NCI-H446 treated with DMSO at 0.1 percent for 48 hours (cell line): ENCODE results near the gene RHBDL1.
"Not testable (repeated sequence)": the region's sequence is repeated elsewhere in the genome, so short reads cannot be mapped to it uniquely, and the experiment has no call there.

Experiments
- DNase-seq: peaks from one replicate; lab custom pipeline; 2025; lab: John Stamatoyannopoulos, UW

The RHBDL1 gene

DNA sequence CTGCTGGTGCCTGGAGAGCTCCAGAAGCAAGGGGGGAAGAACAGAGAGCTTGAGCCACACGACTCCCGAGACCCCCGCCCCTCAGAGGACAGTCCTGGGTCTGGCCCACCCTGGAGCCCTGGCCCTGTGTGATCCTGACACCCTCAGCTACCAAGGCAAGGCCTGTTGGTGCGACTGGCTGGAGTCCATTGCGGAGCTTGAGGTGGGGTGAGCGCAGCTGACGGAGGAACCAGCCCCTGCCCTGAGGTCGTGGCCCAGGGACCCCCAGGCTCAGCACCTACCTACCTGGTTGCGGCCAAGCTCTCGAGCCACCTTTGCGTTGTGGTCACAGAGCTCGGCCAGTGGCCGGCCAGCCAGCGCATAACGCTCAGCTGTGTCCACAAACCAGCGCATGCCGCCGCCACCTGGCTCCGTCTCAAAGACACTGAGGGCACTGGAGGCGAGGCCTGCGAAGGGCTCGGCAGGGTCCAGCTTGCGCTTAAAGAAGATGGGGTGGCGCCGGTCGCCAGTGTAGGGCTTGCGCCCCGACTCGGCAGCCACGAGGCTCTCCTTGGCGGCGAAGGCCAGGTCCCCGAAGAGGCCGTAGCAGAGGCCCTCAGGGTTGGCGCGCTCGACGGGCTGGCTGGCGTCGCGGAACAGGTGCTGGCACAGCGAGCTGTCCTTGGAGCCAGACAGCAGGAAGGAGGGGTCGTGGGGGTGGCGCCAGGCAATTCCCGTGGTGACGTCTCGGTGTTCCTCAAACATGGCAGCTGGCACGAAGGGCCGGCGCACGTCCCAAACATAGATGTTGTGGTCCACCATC, 11.2 kb downstream of the RHBDL1 start:
- DNase-seq: no peak

DNA sequence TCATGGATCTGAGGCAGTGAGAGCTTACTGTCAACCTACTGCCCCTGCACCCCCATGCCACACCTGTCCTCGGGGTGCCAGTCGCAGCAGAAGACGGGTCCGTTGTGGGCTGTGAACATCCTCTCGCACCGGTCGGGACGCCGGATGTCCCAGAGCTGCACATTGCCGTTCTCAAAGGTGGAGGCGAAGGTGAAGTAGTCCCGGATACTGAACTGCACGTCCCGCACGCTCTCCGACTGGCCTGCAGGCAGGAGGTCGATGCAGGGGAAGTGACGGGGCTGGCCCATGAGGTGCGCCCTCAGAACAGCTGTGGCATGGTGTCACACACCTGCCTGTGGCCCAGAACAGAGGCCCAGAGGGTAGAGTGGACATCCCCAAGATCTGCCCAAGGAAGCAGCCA, 12.0 kb downstream of the RHBDL1 start:
- no peak for DNase-seq

DNA sequence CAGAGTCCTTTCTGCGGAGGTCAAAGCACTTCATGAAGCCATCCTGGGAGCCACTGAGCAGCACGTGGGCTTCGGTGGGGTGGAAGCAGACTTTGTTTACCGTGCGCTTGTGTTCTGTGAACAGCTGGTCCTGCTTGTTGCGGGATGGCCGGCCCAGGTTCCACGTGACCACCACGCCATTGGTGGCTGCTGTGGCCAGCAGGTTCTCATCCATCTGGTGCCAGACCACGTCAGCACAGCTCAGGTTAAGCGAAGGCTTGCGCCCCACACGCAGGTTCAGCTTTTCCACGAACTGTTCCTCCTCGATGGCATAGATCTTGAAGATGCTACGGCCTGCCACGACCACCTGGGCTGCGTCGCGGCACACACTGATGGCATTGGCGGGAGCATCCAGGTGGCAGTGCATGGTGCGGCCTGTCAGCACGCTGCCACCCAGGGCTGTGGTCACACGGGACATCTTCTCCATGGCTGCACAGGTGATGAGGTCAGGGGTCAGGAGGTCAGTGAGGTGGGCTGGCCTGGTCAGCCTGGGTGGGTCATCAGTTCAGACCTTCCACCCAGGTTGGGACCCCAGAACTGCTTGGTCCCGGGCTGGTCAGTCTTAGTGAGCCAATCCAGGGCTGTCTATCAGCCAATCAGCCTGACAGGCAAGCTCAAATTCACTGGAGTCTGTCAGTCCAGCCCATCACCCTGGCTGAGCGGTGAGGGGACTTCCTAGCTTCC, 13.9 kb downstream of the RHBDL1 start:
- DNase-seq: no peak

DNA sequence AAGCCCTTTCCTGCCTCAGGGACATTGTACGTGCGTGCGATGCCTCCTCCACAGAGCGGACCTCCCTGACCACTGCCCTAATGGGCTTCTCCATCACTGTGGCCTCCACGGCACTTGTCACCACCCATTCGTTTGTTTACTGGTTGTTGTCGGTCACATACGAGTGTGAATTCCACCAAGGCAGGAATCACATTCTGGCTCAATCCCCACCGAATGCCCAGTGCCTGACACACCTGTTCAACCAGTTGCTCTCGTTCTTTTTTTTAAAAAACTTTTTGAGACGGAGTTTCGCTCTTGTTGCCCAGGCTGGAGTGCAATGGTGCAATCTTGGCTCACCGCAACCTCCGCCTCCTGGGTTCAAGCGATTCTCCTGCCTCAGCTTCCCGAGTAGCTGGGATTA, 15.8 kb downstream of the RHBDL1 start:
- DNase-seq: not testable (repeated sequence)

DNA sequence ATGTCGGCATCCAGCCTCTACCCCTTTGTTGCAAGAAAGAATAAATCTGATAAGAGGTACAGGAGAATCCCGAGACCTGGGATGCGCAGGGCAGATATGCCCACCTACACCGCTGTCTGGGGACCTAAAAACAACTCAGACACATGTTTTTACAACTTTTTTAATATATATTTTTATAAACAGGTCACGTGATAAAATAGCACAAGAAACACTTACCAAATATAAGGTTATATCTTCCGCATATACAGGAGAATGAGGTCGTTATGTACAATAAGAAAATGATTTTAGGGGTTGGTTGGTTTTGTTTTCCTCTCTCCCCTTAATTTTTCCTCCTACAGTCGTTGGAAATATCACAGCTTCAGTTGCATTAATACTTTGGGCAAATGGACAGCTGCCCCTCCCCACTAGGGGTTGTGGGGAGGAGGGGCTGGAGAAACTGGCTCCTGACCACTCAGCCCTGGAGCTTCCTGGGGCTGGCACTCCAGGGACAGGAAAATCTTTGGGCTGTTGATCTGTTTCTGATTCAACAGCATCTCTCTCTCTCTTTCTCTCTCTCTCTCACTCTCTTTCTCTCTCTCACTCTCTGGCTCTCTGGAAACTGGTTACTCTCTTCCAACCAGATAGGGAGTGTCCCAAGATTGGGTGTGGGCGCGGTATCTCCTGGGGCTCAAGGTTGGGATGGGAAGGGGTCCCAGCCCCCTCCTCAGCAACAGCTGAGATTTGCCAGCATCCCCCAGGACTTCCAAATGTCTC, 17.1 kb downstream of the RHBDL1 start:
- DNase-seq: no peak

DNA sequence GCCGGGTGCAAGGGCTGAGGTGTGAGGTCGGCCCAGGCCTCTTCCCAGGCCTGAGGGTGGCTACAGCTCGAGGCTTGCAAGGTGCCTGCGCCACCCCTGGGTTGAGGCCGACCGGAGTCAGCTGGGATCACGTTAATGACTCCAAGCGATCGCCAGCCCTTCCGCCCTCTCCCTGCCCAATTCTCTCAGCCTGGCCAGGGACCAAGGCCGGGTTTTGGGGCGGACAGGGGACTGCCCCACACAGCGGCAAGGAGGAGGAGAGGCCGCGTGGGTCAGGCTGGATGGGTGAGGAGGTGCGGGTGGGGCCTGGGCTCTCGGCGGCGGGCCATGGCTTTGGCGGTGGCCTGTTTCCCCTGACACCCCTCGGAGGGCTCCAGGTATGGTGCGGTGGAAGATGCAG, 17.9 kb downstream of the RHBDL1 start:
- no peak for DNase-seq

DNA sequence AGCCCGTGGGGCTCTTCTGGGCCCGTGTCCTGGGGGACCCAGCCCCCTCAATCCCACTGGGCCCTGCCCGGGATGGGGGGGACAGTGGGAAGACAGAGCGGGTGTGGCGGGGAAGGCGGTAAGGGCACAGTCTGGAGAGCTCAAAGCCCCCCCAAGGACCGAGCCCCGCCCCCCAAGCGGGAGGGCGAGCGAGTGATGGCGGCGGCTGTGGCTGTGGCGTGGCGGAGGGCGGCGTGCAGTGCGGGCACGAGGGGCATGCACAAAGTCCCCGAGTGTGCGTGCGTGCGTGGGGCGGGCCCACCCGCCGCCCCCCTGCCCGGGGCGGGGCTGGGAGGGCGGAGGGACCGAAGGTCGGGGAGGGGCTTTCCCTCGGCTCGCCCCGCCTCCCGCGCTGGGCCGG, 18.3 kb downstream of the RHBDL1 start:
- DNase-seq: no peak

DNA sequence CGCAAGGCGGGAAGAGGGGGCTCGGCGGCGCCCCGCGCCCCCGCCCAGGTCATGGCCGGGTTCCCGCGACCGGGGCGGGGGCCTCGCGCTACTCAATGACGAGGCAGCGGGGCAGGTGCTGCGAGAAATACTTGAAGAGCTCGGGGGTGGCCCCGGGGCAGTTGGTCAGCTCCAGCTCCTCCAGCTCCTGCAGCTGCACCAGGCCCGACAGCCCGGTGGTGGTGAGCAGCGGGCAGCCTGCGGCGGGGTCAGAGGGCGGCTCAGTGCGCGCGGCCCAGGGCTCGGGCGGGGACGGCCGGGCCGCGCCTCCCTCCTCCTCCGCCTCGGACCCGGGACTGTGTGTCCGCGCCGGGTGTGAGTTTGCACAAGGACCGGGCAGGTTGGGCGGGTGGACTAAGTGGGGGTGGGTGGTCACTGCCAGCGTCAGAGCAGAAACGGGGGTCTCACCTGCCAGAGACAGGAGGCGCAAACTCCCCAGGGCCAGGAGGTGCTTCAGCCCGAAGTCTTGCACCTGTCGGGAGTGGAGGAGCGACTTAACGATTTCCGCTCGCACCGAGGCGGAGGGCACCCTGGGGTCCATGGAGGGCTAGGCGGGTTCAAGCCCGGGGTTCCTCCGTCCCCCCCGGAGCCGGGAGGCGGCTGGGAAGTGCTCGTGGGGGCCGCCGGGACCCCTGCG, 18.9 kb downstream of the RHBDL1 start:
- no peak for DNase-seq

DNA sequence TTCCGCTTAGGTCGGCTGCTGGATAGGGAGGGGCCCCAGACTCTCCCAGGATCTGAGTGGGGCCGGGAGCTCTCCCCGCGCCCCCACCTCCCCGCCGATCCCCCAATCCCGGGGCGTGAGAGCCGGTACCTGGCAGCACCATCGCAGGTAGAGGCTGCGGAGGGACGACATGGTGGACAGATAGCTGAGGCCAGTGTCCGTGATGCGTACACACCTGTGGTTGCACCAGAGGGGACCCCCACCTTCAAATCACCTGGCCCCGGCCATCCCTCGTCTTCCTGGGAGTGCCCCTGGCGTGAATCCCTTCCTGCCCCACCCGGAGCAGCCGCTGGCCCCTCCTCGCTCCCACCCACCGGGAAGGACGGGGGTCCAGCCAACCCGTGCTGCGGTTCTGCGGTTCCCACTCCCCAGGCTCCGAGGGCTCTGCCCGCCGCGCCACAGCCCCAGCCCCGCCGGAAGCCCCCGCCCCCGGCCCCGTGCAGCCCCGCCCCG, 19.4 kb downstream of the RHBDL1 start:
- DNase-seq: no peak

DNA sequence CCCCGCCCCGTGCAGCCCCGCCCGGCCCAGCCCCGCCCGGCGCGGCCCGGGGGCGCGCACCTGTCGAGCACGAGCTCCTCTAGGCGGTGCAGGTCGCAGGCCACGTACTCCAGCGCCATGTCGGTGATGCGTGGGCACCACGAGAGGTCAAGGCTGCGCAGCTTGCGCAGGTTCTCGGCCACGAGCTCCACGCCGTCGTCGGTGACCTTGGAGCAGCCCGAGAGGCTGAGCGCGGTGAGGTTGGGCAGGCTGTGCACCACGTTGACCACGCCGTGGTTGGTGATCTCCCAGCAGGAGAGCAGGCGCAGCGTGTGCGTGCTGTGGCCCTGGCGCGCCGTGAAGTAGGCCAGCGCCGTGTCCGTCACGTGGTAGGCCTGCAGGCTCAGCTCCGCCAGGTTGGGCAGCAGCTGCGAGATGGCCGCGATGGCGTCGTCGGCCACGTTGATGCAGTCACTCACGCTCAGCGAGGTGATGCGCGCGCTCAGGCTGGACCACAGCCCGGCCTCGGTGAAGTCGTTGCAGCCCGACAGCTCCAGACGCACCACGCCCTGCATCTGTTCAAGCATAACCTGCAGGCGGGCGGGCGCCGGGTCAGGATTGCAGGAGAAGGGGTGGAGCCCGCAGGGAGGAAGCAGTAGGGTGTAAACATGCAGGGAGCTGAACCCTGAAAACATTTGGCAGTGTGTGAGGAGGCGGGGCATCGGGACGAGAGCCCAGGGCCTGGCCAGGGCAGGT, 20.1 kb downstream of the RHBDL1 start:
- peak; percentile 24 for DNase-seq

DNA sequence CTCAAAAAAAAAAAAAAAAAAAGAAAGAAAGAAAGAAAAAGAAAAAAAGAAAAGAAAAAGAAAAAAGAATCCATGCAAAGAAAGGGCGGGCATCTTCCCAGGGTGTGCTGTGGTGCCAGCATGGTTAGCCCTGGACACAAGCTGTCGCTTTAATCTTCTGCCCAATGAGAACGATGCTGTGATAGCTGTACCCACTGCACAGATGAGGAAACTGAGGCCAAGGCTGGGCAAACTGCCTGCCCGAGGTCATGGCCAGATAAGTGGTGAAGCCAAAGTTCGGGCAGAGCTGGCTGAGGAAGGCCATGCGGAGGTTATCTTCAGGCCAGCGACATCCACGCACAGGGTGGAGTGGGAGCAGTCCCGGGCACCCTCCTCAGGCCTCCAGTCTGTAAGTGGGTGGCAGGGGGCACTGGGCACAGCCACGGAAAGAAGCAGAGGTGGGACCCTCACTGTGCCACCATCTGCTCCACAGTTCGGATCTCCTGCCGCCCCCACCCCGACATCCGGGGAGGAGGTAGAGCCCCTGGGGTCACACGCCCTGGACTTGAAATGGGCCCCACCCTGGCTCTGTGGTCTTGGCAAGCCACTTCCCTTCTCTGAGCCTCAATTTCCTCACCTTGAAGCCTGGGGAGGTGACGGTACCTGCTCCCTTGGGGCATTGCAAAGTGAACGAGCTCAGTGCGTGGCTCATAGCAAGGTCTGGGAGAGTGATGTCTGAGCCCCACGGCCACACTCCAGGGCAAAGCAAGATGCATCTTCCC, 23.6 kb downstream of the RHBDL1 start:
- DNase-seq: no peak

DNA sequence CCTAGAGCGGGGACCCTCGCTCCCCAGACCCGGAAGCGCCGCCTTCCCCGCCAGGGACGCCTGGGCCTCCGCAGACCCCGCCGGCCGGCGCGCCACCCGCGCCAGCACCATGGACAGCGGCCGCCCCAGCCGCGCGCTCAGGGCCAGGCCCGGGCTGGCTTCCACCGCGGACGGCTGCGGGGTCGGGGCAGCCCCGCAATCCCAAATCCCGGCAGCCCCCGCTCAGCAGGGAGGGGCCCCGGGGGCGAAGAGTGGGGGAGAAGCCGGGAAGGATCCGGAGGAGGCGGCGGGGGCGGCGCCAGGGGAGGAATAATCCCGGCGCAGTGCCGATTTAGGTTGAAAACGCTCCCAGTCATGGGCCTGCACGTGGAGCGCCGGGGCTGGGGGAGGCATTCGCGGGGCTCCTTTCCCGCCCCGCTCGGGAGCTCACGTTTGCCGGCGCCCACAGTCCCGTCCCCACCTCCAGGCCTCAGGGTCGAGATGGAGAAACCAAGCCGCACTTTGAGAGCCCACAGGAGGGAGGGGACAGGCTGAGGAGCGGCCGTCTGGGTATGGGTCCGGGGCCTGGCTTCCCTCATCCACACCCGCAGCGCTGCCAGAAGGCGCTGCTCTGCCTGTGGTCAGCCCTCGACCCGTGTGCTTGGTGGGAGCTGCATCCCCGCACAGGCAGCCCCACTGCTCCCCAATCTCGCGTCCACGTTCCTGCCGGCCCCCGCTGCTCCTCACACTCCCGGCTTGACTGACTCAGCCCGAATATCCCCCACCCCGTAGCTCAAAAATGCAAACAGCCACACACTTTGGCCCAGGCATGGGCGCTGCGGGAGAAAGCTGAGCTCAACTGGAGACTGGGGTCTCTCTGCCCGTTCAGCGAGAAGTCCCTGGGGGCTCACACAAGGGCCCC, 25.5 kb downstream of the RHBDL1 start:
- no peak for DNase-seq

DNA sequence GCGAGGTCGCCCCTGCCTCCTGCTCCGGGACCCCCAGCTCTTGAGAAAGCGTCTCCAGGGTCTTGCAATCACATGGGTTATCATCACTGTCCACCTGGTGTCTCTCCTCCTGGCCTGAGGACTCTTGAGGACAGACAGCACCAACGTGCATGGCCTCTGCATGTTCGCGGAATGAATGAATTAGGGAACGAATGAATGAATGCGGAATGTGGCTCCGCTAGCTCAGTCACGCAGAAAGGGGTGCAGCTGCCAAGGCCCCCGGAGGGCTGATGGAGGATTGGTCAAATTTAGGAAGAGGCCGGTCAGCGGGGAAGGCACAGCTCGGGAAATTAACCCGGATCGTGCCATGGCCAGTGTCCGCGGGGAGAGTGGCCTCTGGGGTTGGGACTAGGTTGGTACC, 26.9 kb downstream of the RHBDL1 start:
- DNase-seq: no peak

DNA sequence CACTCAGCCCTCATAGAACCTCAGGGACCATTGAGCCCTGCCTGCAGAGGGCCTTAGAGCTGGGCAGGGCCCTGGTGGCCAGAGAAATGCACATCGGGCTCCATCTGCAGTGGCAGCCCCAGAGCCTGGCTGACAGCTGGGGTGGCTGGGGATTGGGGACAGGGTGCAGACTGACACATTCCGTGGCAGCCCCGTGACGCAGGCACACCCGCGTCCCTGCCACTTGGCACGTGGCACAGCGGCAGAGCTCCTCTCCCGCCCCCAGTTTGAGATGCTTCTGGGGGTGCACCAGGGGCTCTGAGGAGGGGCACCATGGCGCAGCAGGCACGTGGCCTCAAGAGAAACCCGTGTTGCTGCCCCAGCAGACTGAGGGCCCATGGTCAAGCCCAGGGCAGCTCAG, 27.9 kb downstream of the RHBDL1 start:
- DNase-seq: no peak

DNA sequence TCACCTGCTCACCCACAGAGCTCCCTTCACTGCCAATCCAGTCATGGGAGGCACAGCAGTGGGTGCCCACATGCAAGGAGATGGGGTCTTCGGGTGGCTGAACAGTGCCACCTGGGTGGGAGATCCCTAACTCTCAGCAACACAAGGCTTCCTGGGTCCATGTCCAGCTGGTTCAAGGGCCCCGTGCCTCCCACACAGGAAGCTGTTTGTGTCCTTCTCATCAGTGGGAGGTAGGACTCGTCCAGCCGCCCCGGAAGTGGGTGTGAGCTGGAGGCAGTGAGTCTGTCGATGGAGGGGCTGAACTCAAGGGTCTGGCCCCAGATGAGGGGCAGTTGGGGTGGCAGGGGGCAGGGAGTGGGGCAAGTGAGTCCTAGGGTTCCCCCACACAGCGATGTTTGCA, 28.6 kb downstream of the RHBDL1 start:
- DNase-seq: no peak

DNA sequence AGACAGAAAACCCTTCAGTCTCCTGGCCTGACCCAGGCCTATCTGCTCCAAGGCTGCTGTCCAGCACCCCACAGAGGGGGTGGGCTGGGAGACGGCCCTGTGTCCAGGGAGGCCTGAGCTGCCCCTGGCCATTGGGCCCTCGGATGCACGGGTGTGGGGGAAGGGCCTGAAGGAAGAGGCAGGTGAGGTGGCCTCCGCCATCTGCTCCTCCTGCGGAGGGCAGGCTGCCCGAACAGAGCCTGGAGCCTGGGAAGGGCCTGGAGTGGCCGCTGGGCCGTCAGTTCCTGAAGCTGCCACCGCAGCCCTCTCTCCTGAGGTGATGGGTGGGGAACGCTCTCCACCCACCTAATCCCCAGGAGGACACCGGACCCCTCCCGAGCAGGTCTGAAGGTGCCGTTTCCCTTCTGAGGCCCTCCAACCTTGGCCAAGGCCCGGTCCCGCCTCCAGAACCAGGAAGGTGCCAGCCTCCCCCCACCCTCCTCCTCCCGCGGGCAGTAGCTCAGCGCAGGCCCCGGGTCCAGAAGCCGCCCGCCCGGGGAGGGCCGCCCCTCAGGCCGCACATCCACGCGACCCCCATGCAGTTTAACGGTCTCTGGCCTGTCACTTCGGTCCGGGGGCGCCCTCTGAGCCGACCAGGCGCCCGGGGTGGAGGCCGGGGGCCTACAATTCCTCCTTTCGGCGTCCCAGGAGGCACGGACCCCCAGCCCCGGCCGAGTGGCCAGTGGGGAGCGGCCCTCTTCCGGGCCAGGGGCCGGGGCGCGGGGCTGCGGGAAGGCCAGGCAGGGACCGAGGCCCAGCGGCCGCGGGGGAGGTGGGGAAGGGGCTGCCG, 29.3 kb downstream of the RHBDL1 start:
- no peak for DNase-seq

DNA sequence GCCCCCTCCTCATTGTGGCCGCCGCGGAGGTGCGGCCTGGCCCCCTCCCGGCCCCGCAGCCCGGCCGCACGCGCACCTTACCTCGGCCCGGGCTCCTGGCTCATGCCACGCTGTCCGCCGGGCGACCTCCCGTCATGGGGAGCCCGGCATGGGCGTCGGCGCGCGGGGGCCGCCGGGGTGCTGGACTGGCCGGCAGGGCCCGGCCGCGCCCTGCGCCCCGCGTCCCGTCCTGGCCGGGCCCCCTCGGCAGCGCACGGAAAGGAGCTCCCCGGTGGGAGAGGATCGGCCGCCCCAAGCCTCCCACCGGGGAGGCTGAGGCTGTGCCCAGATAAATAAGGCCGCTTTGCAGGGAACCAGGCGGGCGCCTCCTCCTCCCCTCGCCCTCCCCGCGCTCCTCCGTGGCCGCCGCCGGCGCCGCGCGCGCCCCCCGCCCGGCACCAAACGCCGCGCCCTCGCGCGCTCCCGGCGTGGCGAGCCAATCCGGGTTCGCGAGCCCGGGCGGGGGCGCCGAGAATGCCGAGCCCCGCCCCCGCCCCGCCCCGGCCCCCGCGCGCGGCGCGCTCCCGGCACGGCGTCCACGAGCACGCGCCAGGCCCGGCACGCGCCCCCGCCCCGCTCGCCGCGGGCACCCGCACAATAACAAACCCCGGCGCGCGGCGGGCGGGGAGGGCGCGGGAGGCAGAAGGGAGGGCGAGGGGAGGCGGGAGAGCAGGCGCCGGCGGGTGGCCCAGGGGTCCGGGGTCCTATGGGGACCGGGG, 30.1 kb downstream of the RHBDL1 start, which contains the start of gene FBXL16:
Gene FBXL16, minus strand, starts transcription at position 371 of the 758 bp plus-strand sequence. CDS start 8,396 bp downstream, outside the sequence.
- DNase-seq: peak; percentile 43
